Sigmoid colon (tissue), 7 donors: ENCODE results near the gene GRM5. TPM values are rescaled to one million over a fixed set of nuclear protein-coding genes. Genes with fewer than 3 reads are reported as not detected.

Experiments used
- DNase-seq: peaks from one replicate; pipeline ENCODE4 v3.0.0-alpha.2; 2019
- H3K27ac ChIP-seq, 4 donors: fragments of 200-600 bp; sonication (generic); one replicate each; pipeline ENCODE4 v1.5.1; 2016 to 2019; ENCODE audit warnings: mild to moderate bottlenecking in 1 of 4
- H3K27me3 ChIP-seq, 3 donors: fragments of 200-600 bp; sonication (generic); one replicate each; pipeline ENCODE4 v1.5.1; 2019; ENCODE audit warnings: mild to moderate bottlenecking in 1 of 3
- H3K36me3 ChIP-seq, 4 donors: fragments of 200-600 bp; sonication (generic); one replicate each; pipeline ENCODE4 v1.5.1; 2016 to 2019
- H3K4me1 ChIP-seq, 4 donors: fragments of 200-600 bp; sonication (generic); one replicate each; pipeline ENCODE4 v1.5.1; 2017 to 2019
- H3K4me3 ChIP-seq, 4 donors: fragments of 200-600 bp; sonication (generic); one replicate each; pipeline ENCODE4 v1.5.1; 2017 to 2019; ENCODE audit warnings: mild to moderate bottlenecking in 2 of 4, moderate library complexity in 1 of 4
- H3K9me3 ChIP-seq, 4 donors: fragments of 200-600 bp in 3 of 4; sonication (generic) in 3 of 4; one replicate each; pipeline versions ENCODE4 v1.5.1 to v1.6.1; 2013 to 2019
- CTCF ChIP-seq, 4 experiments: fragments of 450-650 bp in 3 of 4; fragments of 200-600 bp in 1 of 4; IDR thresholded peaks; one replicate each; pipeline ENCODE4 v1.5.1; 2016 to 2019; ENCODE audit warnings: antibody characterized with exemption in 4 of 4, mild to moderate bottlenecking in 3 of 4, moderate library complexity in 2 of 4
- EP300 ChIP-seq, 4 donors: sonication (generic); formaldehyde crosslinking; IDR thresholded peaks; one replicate each; pipeline ENCODE4 v1.6.1; 2017; ENCODE audit warnings: antibody characterized with exemption in 4 of 4
- POLR2A ChIP-seq, 2 donors: fragments of 450-650 bp; IDR thresholded peaks; one replicate each; pipeline ENCODE4 v1.6.1; 2016; ENCODE audit warnings: antibody characterized with exemption in 2 of 2, mild to moderate bottlenecking in 2 of 2, moderate library complexity in 2 of 2
- POLR2AphosphoS5 ChIP-seq, 4 donors: sonication (generic); formaldehyde crosslinking; IDR thresholded peaks; one replicate each; pipeline ENCODE4 v1.6.1; 2017; ENCODE audit warnings: antibody characterized with exemption in 4 of 4
- WGBS, 2 donors: extraction: QIAGEN DNeasy Blood & Tissue Kit; methylation state at CpG; one replicate each; pipeline ENCODE4 v1.1.7; 2013; 5-methylcytosine and 5-hydroxymethylcytosine counted together
- intact Hi-C: fragments of 100-400 bp; cut with DNase I; formaldehyde crosslinking; loops from one replicate; pipeline ENCODE4 v1.15.1; 2023
- polyA plus RNA-seq, 3 donors: library from polyadenylated mRNA; stranded (reverse); fragments of 200-250 nt; gene quantifications; one replicate each; pipeline ENCODE4 v1.2.3, GENCODE V29; 2013
- total RNA-seq, 4 donors: library from RNA; depleted of rRNA; stranded (reverse); fragments of >200 nt; gene quantifications; one replicate each; pipeline ENCODE4 v1.1.0, GENCODE V29; 2016
- donor health status: healthy with polysubstance abuse.
- donor health status: Bipolar disorder and iron deficiency.
- donor health status: healthy.

GRM5 gene
- total and polyA plus RNA-seq, 7 donors: under 0.01 to 0.49 TPM; not detected in 5

- H3K4me1 ChIP-seq: no peaks in the 10 kb centered on the region
- intact Hi-C loops: no loop called here
- TF ChIP-seq POLR2AphosphoS5 (IDR thresholded peaks at IDR 0.05) (no peak), POLR2A (IDR thresholded peaks at IDR 0.05) (no peak), EP300 (IDR thresholded peaks at IDR 0.05) (no peak), CTCF (IDR thresholded peaks at IDR 0.05) (no peak)
- no peaks in the 10 kb centered on the region for H3K36me3 ChIP-seq
- no peak overlapping the region for H3K4me3 ChIP-seq
- H3K27me3 ChIP-seq: no peaks in the 10 kb centered on the region
- peaks cover 0 to 3% (median 0%) of the 10 kb centered on the region in 4 donors for H3K9me3 ChIP-seq
- no peak overlapping the region for H3K27ac ChIP-seq
- DNase-seq: no peak
Measured at GRCh38 chr11:88818978-88819377, 246.8 kb downstream of the GRM5 start.

GRCh38 chr11:88815505-88815904 lies 250.3 kb downstream of the GRM5 start:
- DNase-seq: no peak
- Histone ChIP-seq H3K4me1 (no peaks in the 10 kb centered on the region), H3K9me3 (peaks cover 0 to 3% (median 0%) of the 10 kb centered on the region in 4 donors), H3K36me3 (no peaks in the 10 kb centered on the region), H3K27me3 (no peaks in the 10 kb centered on the region), H3K4me3 (no peak overlapping the region), H3K27ac (no peak overlapping the region)
- 51 to 58% methylated on average over 3 of the region's 3 CpGs for WGBS, 2 donors
- intact Hi-C loops: no loop called here
- no peak for TF ChIP-seq EP300 (IDR thresholded peaks at IDR 0.05)
- no peak for TF ChIP-seq CTCF (IDR thresholded peaks at IDR 0.05)
- no peak for TF ChIP-seq POLR2A (IDR thresholded peaks at IDR 0.05)
- no peak for TF ChIP-seq POLR2AphosphoS5 (IDR thresholded peaks at IDR 0.05)

DNA sequence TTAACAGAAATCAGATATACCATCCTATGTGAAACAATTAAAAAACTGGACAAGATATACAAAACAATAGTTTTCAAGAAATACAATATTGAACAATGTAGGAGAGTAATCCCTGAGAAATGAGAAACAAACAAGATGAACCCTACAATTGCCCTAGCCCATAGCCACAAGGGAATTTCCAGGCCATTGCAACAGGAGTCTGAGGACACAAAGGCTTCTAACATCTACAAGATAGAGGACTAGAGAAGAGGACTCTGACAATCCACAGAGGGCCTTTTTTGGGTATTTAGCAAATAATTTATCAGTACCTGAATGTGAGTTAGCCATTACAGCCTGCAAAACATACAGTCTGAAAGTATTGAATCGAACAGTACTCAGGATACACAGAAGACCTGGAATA lies 251.7 kb downstream of the GRM5 start:
- intact Hi-C loops: no loop called here
- no peak for DNase-seq
- Histone ChIP-seq H3K4me3 (no peak overlapping the region), H3K36me3 (no peaks in the 10 kb centered on the region), H3K9me3 (peaks cover 0 to 3% (median 0%) of the 10 kb centered on the region in 4 donors), H3K27ac (no peak overlapping the region), H3K4me1 (no peaks in the 10 kb centered on the region), H3K27me3 (no peaks in the 10 kb centered on the region)
- TF ChIP-seq POLR2AphosphoS5 (IDR thresholded peaks at IDR 0.05): no peak
- no peak for TF ChIP-seq EP300 (IDR thresholded peaks at IDR 0.05)
- no peak for TF ChIP-seq POLR2A (IDR thresholded peaks at IDR 0.05)
- TF ChIP-seq CTCF (IDR thresholded peaks at IDR 0.05): no peak
- 0 to 2% methylated on average over 1 of the region's 1 CpG for WGBS, 2 donors

- 45 to 51% methylated on average over 1 of the region's 1 CpG for WGBS, 2 donors
- no peak for DNase-seq
- no peaks in the 10 kb centered on the region for H3K36me3 ChIP-seq
- no peaks in the 10 kb centered on the region for H3K4me1 ChIP-seq
- no peak overlapping the region for H3K4me3 ChIP-seq
- intact Hi-C loops: no loop called here
- H3K27me3 ChIP-seq: no peaks in the 10 kb centered on the region
- peaks cover 0 to 3% (median 0%) of the 10 kb centered on the region in 4 donors for H3K9me3 ChIP-seq
- H3K27ac ChIP-seq: no peak overlapping the region
- TF ChIP-seq POLR2AphosphoS5 (IDR thresholded peaks at IDR 0.05) (no peak), POLR2A (IDR thresholded peaks at IDR 0.05) (no peak), CTCF (IDR thresholded peaks at IDR 0.05) (no peak), EP300 (IDR thresholded peaks at IDR 0.05) (no peak)
Measured at GRCh38 chr11:88813233-88813915, 252.4 kb downstream of the GRM5 start.
